ENCODE results near the gene SEPTIN5.

SEPTIN5 gene

DNA sequence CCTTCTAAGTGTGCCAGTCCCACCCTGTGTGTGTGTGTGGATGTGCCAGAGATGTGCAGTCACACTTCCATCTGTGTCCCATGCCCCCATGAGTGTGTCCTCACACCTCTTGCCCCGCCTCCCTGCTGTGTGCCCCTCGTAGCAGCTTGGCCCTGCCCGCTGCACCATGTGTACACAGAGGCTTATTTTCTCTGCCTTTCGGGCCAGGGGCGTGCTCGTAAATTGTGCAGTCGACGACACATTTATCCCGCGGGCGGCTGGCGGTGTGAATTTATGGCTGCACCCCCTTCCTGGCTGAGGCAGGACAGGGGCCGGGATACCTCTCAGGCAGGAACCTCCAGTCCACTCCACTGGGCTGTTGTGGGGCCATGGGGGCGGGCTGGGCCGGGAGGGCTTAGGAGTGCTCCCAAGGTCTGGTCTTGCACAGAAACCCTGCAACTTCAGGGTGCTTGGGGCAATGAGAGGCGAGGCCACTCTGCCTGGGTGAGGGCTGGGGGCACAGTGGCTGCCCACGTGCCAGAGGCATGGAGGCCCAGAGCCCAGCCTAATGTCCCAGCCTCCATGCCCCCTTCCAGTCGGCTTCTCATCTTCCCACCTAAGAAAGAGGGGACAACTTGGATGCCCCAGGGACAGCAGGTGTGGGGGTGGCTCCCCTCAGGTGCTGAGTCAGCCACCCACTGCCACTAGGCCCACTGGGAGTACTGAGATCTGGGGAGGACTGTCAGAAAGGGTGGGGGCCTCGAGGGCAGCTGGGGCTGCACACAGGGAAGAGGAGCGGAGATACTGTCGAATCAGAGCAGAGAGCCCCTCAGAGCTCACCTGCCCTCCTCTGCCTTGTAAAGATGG lies 21.6 kb downstream of the SEPTIN5 start:
- no peak overlapping the region for H3K4me3 ChIP-seq (ENCODE audit: low read depth in 1 of 2, low read length in 1 of 2)
- peaks cover 36% of the 10 kb centered on the region for H3K27me3 ChIP-seq
- TF ChIP-seq CTCF (IDR thresholded peaks at IDR 0.05), result no peak

DNA sequence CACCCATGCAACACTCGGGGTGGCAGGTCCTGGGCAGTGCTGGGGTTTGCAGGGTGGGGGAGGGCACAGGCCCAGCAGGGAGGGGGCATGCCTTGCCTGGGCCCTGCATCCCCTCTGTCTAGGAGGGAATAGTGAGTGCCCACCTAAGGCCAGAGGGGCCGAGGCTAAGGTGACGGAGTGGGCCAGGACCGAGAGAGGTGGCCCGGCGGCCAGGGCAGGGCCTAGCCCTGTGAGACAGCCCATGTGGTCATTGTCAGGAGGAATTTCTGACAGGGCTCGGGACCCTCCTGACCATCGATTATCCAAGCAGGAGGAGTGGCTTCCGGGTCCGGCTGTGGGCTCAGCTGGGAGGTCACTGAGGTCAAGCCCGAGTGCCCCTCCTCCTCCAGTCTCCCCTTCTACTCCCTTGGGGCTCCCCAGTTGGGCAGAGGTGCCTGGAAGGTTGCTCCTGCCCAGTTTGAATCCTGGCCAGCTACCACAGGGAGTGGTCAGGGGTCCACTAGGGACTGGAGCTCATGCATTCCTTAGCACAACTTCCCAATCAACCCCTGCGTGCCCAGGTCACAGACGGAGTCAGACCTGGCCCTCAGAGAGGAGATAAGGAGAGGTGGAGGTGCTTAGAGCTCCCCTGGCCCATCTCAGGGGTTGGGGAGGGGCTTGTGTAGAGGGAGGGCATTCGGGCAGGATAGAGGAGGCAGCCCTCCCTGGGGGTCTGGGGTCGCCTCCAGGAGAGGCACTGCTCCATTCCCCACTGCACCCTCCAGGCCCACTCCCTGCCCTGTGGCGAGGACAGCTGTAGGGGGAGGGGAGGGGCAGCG lies 23.8 kb downstream of the SEPTIN5 start:
- H3K27ac ChIP-seq, result no peak overlapping the region
- peaks cover 15% of the 10 kb centered on the region for H3K27me3 ChIP-seq
- TF ChIP-seq CTCF (IDR thresholded peaks at IDR 0.05), result no peak
- no peaks in the 10 kb centered on the region for H3K36me3 ChIP-seq
- no peaks in the 10 kb centered on the region for H3K4me1 ChIP-seq (ENCODE audit: control insufficient read depth in 1 of 2, insufficient read depth in 1 of 2, low read depth in 1 of 2, low read length in 1 of 2)
- H3K4me3 ChIP-seq (ENCODE audit: low read depth in 1 of 2, low read length in 1 of 2), result no peak overlapping the region
- no peaks in the 10 kb centered on the region for H3K9me3 ChIP-seq

More for the DNA sequence above, 21.6 kb downstream of the SEPTIN5 start:
- H3K36me3 ChIP-seq, result no peaks in the 10 kb centered on the region
- no peaks in the 10 kb centered on the region for H3K9me3 ChIP-seq
- H3K27ac ChIP-seq, result no peak overlapping the region
- H3K4me1 ChIP-seq (ENCODE audit: control insufficient read depth in 1 of 2, insufficient read depth in 1 of 2, low read depth in 1 of 2, low read length in 1 of 2), result peaks cover 3% of the 10 kb centered on the region in 2 experiments

- H3K27ac ChIP-seq, result no peak overlapping the region
- TF ChIP-seq CTCF (IDR thresholded peaks at IDR 0.05), result no peak
- H3K4me1 ChIP-seq (ENCODE audit: control insufficient read depth in 1 of 2, insufficient read depth in 1 of 2, low read depth in 1 of 2, low read length in 1 of 2), result no peaks in the 10 kb centered on the region
- no peaks in the 10 kb centered on the region for H3K9me3 ChIP-seq
- no peak overlapping the region for H3K4me3 ChIP-seq (ENCODE audit: low read depth in 1 of 2, low read length in 1 of 2)
- peaks cover 7% of the 10 kb centered on the region for H3K27me3 ChIP-seq
- H3K36me3 ChIP-seq, result no peaks in the 10 kb centered on the region
Observed at GRCh38 chr22:19738664-19739447, 24.6 kb downstream of the SEPTIN5 start.

DNA sequence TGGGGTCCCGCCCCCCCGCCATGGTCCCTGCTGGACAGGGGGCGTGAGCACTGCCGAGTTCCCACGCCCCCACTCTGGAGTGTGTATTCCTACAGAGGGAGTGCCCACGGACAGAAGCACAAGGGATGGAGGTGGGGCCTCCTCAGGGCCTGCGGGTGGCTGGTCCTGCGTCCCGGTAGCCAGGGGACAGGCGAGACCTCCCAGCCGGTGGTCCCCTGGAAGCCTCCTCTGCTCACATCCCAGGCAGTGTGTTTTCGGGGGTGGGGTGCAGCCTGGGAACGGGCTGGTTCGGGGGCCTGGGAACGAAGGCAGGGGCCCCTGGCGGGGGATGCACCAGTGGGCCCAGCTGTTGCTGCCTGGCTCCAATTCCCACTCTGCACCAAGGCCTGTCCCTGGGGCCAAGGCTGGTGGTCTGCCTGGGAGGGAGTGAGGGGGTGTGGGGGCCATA lies 25.2 kb downstream of the SEPTIN5 start:
- Histone ChIP-seq H3K4me1 (ENCODE audit: control insufficient read depth in 1 of 2, insufficient read depth in 1 of 2, low read depth in 1 of 2, low read length in 1 of 2) (no peaks in the 10 kb centered on the region), H3K27ac (no peak overlapping the region), H3K27me3 (peaks cover 1% of the 10 kb centered on the region), H3K9me3 (no peaks in the 10 kb centered on the region), H3K4me3 (ENCODE audit: low read depth in 1 of 2, low read length in 1 of 2) (no peak overlapping the region), H3K36me3 (no peaks in the 10 kb centered on the region)
- no peak for TF ChIP-seq CTCF (IDR thresholded peaks at IDR 0.05)

DNA sequence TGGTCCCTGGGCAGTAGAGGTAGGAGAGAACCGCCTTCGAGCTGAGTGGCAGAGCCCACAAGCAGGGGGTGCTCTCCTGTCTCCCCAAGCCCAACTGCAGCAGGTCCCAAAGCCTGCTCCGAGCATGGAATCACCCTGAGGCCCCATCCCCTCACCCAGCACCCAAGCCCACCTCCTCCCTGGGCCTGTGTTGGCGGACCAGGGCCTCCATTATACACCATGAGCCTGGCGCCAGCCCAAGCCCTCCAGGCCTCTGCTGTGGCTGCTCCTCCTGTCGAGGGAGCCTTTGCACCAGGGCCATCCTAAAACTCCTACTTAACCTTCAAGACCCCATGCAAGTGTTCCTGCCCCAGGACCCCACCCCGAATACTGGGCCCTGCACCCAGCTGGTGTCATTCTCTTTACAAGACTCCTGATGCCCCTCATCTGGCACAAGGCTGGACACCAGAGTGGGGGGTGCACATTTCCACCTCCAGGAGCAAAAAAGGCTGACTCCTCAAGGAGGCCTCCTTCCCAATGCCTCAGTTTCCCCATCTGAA lies 25.7 kb downstream of the SEPTIN5 start:
- Histone ChIP-seq H3K27ac (no peak overlapping the region), H3K9me3 (no peaks in the 10 kb centered on the region), H3K4me3 (ENCODE audit: low read depth in 1 of 2, low read length in 1 of 2) (no peak overlapping the region), H3K27me3 (no peaks in the 10 kb centered on the region), H3K4me1 (ENCODE audit: control insufficient read depth in 1 of 2, insufficient read depth in 1 of 2, low read depth in 1 of 2, low read length in 1 of 2) (no peaks in the 10 kb centered on the region), H3K36me3 (no peaks in the 10 kb centered on the region)
- no peak for TF ChIP-seq CTCF (IDR thresholded peaks at IDR 0.05)

Data from neutrophil (primary cell).